IgD-negative memory B cell (primary cell): ENCODE data around the gene JPH2. TPM values are rescaled to one million over a fixed set of nuclear protein-coding genes. Genes with fewer than 3 reads are reported as not detected.

Source experiments
- H3K27ac Mint-ChIP-seq, 3 donors: one replicate each; pipeline ENCODE4 v1.8.0; 2020 to 2022; ENCODE audit warnings: mild to moderate bottlenecking in 3 of 3, mixed read lengths in 3 of 3, moderate library complexity in 1 of 3
- H3K27me3 Mint-ChIP-seq: one replicate; pipeline ENCODE4 v1.8.0; 2021; ENCODE audit warnings: mixed read lengths
- H3K36me3 Mint-ChIP-seq: one replicate; pipeline ENCODE4 v1.8.0; 2020; ENCODE audit warnings: mild to moderate bottlenecking, mixed read lengths
- H3K4me1 Mint-ChIP-seq, 3 donors: one replicate each; pipeline ENCODE4 v1.8.0; 2020 to 2022; ENCODE audit warnings: mixed read lengths in 3 of 3, mild to moderate bottlenecking in 1 of 3
- H3K4me3 Mint-ChIP-seq, 4 donors: one replicate each; pipeline ENCODE4 v1.8.0; 2020 to 2022; ENCODE audit warnings: mild to moderate bottlenecking in 4 of 4, mixed read lengths in 4 of 4, moderate library complexity in 3 of 4
- H3K9me3 Mint-ChIP-seq, 3 donors: one replicate each; pipeline ENCODE4 v1.8.0; 2020 to 2021; ENCODE audit warnings: mixed read lengths in 3 of 3, mild to moderate bottlenecking in 1 of 3
- polyA plus RNA-seq: library from polyadenylated mRNA; unstranded; fragments of 300-500 nt; fragmentation: Illumina TruSeq; gene quantifications from one replicate; pipeline ENCODE4 v1.2.3, GENCODE V29; 2021

Gene JPH2
- polyA plus RNA-seq, 1 donor from 2014 or later = not detected

GRCh38 chr20:44104798-44105517 lies 82.0 kb downstream of the JPH2 start:
- Mint-ChIP-seq H3K4me3 (no peak overlapping the region), H3K9me3 (peaks cover 10 to 24% (median 20%) of the 10 kb centered on the region in 3 donors), H3K27me3 (peaks cover 30% of the 10 kb centered on the region), H3K4me1 (no peaks in the 10 kb centered on the region), H3K27ac (no peak overlapping the region), H3K36me3 (no peaks in the 10 kb centered on the region)

DNA sequence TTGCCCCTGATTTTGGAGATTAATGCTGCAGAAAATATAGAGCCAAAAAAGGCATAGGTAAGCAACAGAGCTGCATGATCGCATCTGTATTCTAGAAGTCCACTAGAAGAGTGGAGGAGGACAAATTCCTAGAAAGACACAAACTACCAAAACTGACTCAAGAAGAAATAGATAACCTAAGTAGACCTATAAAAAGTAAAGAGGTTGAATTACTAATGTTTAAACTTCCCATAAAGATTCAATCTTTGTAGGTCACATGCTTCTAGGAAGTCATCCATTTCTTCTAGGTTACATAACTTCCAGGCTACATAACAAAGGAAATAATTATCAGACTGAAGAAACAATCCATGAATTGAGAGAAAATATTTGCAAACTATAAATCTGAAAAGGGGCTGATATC lies 84.4 kb downstream of the JPH2 start:
- peaks cover 32% of the 10 kb centered on the region for H3K27me3 Mint-ChIP-seq
- H3K27ac Mint-ChIP-seq = no peak overlapping the region
- no peaks in the 10 kb centered on the region for H3K36me3 Mint-ChIP-seq
- no peak overlapping the region for H3K4me3 Mint-ChIP-seq
- H3K4me1 Mint-ChIP-seq = no peaks in the 10 kb centered on the region
- H3K9me3 Mint-ChIP-seq = peaks cover 10 to 12% (median 11%) of the 10 kb centered on the region in 3 donors

- no peaks in the 10 kb centered on the region for H3K4me1 Mint-ChIP-seq
- no peak overlapping the region for H3K4me3 Mint-ChIP-seq
- H3K27ac Mint-ChIP-seq = no peak overlapping the region
- peaks cover 29% of the 10 kb centered on the region for H3K27me3 Mint-ChIP-seq
- H3K9me3 Mint-ChIP-seq = peaks cover 3 to 8% (median 3%) of the 10 kb centered on the region in 3 donors
- H3K36me3 Mint-ChIP-seq = no peaks in the 10 kb centered on the region
Measured at GRCh38 chr20:44099832-44100231, 87.2 kb downstream of the JPH2 start.

DNA sequence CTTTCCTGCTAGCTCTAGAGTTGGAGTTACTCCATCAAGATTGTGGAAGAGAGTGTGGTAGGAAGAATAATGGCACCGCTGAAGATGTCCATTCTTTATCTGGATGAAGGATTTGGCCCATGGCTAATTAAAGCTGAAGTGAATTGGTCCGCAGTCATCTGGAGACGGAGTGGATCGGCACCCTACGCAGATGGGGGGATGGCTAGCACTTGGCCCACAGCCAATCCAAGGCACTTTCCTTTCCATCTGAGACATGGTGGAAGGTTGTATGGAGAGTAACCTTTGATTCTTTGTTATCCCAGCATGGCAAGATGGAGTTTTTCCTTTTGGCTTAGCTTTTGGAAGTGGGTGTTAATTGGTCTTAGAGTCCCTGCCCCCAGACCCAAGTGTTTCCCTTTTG lies 88.3 kb downstream of the JPH2 start:
- Mint-ChIP-seq H3K36me3 (no peaks in the 10 kb centered on the region), H3K4me1 (no peaks in the 10 kb centered on the region), H3K9me3 (peaks cover 3 to 8% (median 3%) of the 10 kb centered on the region in 3 donors), H3K27ac (no peak overlapping the region), H3K4me3 (no peak overlapping the region), H3K27me3 (peaks cover 25% of the 10 kb centered on the region)

DNA sequence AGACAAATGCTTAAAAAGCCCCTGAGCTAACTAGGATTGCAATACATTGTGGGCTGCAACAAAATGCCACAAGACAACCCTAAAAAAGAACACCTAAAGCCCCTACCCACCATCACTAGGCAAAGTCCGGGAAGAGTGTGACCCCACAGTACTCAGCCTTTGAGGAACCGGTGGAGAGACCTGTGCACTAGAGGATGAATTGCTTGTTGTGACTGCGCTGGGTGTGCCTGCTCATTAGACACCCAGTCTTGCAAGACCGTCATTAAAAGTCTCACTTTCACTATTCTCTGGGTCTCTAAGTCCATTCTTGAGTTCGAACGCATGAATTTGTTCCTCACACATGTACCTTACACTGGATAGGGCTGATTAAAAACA lies 88.7 kb downstream of the JPH2 start:
- no peak overlapping the region for H3K27ac Mint-ChIP-seq
- peaks cover 3 to 8% (median 3%) of the 10 kb centered on the region in 3 donors for H3K9me3 Mint-ChIP-seq
- H3K27me3 Mint-ChIP-seq = peaks cover 21% of the 10 kb centered on the region
- no peaks in the 10 kb centered on the region for H3K36me3 Mint-ChIP-seq
- no peak overlapping the region for H3K4me3 Mint-ChIP-seq
- no peaks in the 10 kb centered on the region for H3K4me1 Mint-ChIP-seq

DNA sequence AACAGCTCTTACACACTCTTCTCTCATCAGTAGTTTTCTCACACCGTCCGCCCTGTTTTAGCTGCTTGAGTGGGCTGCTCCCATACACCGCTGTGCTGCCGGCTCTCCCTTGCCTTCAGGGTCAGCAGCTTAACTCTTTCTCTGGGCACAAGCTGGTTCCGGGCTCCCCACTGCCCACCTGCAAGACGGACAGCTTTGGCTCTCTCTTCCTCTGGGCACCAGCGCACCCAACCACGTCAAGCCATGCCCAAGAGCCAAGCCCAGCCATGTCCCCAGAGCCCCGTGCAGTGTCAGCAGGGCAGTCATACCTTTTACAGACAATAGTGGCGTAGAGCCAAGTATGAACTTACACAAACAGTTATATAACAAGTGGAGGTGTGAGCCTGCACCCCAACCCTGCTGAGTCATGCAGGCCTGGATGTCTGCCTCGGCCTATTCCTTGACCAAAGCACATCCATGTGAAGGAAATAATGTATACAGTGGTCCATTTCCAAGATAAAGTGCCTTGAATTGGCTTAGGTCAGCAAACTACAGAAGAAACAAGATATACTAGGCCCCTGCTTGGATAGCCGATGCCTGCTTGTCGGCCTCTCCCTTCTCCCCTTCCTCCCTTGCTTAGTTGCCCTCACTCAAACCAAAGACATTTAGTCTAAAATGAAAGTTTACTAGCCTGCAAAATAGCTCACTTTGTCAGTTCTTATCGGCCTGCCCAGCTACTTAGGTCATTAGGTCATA lies 89.3 kb downstream of the JPH2 start:
- Mint-ChIP-seq H3K27ac (no peak overlapping the region), H3K4me1 (no peaks in the 10 kb centered on the region), H3K36me3 (no peaks in the 10 kb centered on the region), H3K9me3 (peaks cover 1 to 5% (median 3%) of the 10 kb centered on the region in 3 donors), H3K4me3 (no peak overlapping the region), H3K27me3 (peaks cover 17% of the 10 kb centered on the region)

GRCh38 chr20:44095831-44096230 lies 91.2 kb downstream of the JPH2 start:
- H3K27me3 Mint-ChIP-seq = peaks cover 14% of the 10 kb centered on the region
- H3K4me3 Mint-ChIP-seq = peak overlapping the region in 1 of 4 donors; percentile 62
- no peaks in the 10 kb centered on the region for H3K9me3 Mint-ChIP-seq
- no peak overlapping the region for H3K27ac Mint-ChIP-seq
- no peaks in the 10 kb centered on the region for H3K36me3 Mint-ChIP-seq
- H3K4me1 Mint-ChIP-seq = no peaks in the 10 kb centered on the region

- Mint-ChIP-seq H3K27ac (no peak overlapping the region), H3K4me1 (peaks cover 0 to 3% (median 0%) of the 10 kb centered on the region in 3 donors), H3K27me3 (peaks cover 3% of the 10 kb centered on the region), H3K4me3 (no peak overlapping the region), H3K36me3 (no peaks in the 10 kb centered on the region), H3K9me3 (no peaks in the 10 kb centered on the region)
Measured at GRCh38 chr20:44093249-44093582, 93.8 kb downstream of the JPH2 start.

- peaks cover 0 to 3% (median 0%) of the 10 kb centered on the region in 3 donors for H3K4me1 Mint-ChIP-seq
- peaks cover 3% of the 10 kb centered on the region for H3K27me3 Mint-ChIP-seq
- H3K27ac Mint-ChIP-seq = peak overlapping the region in 1 of 3 donors; percentile 62
- H3K4me3 Mint-ChIP-seq = no peak overlapping the region
- H3K36me3 Mint-ChIP-seq = no peaks in the 10 kb centered on the region
- H3K9me3 Mint-ChIP-seq = no peaks in the 10 kb centered on the region
Measured at GRCh38 chr20:44092551-44093248, 94.3 kb downstream of the JPH2 start.

- H3K4me3 Mint-ChIP-seq = no peak overlapping the region
- H3K4me1 Mint-ChIP-seq = peaks cover 0 to 3% (median 0%) of the 10 kb centered on the region in 3 donors
- no peaks in the 10 kb centered on the region for H3K36me3 Mint-ChIP-seq
- peaks cover 3% of the 10 kb centered on the region for H3K27me3 Mint-ChIP-seq
- no peaks in the 10 kb centered on the region for H3K9me3 Mint-ChIP-seq
- H3K27ac Mint-ChIP-seq = no peak overlapping the region
Measured at GRCh38 chr20:44091026-44091425, 96.0 kb downstream of the JPH2 start.

GRCh38 chr20:44089987-44090674 lies 96.9 kb downstream of the JPH2 start:
- Mint-ChIP-seq H3K27me3 (peaks cover 3% of the 10 kb centered on the region), H3K9me3 (no peaks in the 10 kb centered on the region), H3K4me3 (peak overlapping the region in 2 of 4 donors; percentile 12 to 46), H3K4me1 (peaks cover 0 to 3% (median 0%) of the 10 kb centered on the region in 3 donors), H3K36me3 (no peaks in the 10 kb centered on the region), H3K27ac (no peak overlapping the region)

DNA sequence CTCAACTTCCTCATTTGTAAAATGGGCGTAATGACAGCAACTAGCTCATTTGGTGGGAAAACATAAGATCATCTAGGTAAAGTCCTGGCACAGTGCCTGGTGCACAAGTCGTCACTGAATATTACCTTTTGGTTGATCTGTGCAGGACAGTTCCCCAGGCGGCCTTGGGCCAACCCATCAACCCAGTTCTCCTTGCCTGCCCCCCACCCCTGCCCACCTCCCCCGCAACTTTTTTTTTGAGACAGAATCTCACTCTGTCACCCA lies 99.2 kb downstream of the JPH2 start:
- no peaks in the 10 kb centered on the region for H3K9me3 Mint-ChIP-seq

DNA sequence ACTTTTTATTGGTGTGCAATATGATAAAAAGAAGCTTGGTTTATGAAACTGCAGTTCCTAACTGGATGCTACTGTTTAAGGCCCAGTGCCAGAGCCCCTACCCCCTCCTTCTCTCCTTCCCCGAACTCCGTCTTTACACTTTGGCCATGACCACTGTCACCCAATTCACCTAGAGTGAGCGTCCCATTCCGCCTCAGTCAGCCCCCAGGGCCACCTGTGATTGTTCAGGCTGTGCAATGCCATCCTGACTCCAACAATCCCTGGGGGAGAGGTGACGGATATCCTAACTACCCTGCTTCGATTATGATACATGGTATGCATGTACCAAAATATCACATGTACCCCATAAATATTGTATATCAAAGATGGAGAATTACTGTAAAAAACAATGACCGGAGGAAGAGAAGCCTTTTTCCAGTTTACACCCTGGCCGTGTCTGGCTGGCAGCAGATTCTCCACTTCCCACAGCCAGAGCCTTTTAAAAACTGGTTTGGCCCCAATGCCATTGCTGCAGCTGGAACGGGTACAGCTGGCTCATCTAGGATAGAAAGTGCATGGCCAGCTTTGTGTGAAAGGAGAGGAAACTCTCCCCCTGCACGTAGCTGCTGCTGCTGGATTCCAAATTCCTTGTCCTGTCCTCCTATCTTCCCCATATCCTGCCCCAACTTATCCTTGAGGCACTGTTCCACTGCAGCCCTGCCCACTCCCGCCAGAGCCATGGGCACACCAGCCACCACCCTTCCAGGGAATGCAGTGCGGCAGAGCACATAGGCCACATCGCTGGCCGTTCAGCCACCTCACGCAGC lies 99.7 kb downstream of the JPH2 start:
- no peak overlapping the region for H3K27ac Mint-ChIP-seq
- H3K36me3 Mint-ChIP-seq = no peaks in the 10 kb centered on the region
- peaks cover 3% of the 10 kb centered on the region for H3K27me3 Mint-ChIP-seq
- no peaks in the 10 kb centered on the region for H3K9me3 Mint-ChIP-seq
- peak overlapping the region in 1 of 4 donors; percentile 65 for H3K4me3 Mint-ChIP-seq
- peaks cover 0 to 3% (median 0%) of the 10 kb centered on the region in 3 donors for H3K4me1 Mint-ChIP-seq

More for the DNA sequence above, 99.2 kb downstream of the JPH2 start:
- peaks cover 3% of the 10 kb centered on the region for H3K27me3 Mint-ChIP-seq
- no peaks in the 10 kb centered on the region for H3K36me3 Mint-ChIP-seq
- no peak overlapping the region for H3K4me3 Mint-ChIP-seq
- peaks cover 0 to 3% (median 0%) of the 10 kb centered on the region in 3 donors for H3K4me1 Mint-ChIP-seq
- no peak overlapping the region for H3K27ac Mint-ChIP-seq

- Mint-ChIP-seq H3K36me3 (no peaks in the 10 kb centered on the region), H3K27ac (no peak overlapping the region), H3K27me3 (peaks cover 1% of the 10 kb centered on the region)
Measured at GRCh38 chr20:44085616-44086434, 101.2 kb downstream of the JPH2 start.

More at GRCh38 chr20:44085616-44086434, 101.2 kb downstream of the JPH2 start:
- H3K9me3 Mint-ChIP-seq = no peaks in the 10 kb centered on the region
- H3K4me3 Mint-ChIP-seq = no peak overlapping the region
- H3K4me1 Mint-ChIP-seq = peaks cover 0 to 4% (median 0%) of the 10 kb centered on the region in 3 donors
